GM23338 (cell line): ENCODE data around the gene SMURF1.

Experiments
- EZH2 ChIP-seq: fragments of 200-600 bp; sonication (generic); IDR thresholded peaks from one replicate; pipeline ENCODE4 v1.8.0; 2017; ENCODE audit warnings: antibody characterized with exemption, mild to moderate bottlenecking, low read depth; ENCODE audit not compliant: unreplicated experiment
- EZH2phosphoT487 ChIP-seq: fragments of 200-600 bp; sonication (generic); IDR thresholded peaks from one replicate; pipeline ENCODE4 v1.8.1; 2018; ENCODE audit warnings: antibody characterized with exemption; ENCODE audit not compliant: unreplicated experiment
- JUNB ChIP-seq: IDR thresholded peaks from one replicate; pipeline ENCODE4 v1.6.1; 2016; ENCODE audit warnings: antibody characterized with exemption; ENCODE audit not compliant: unreplicated experiment
- NANOG ChIP-seq: IDR thresholded peaks from 2 replicates; pipeline ENCODE4 v1.6.1; 2016; ENCODE audit warnings: antibody characterized with exemption, borderline replicate concordance
- POLR2AphosphoS5 ChIP-seq: IDR thresholded peaks from 2 replicates; pipeline ENCODE4 v1.6.1; 2016; ENCODE audit warnings: antibody characterized with exemption, low read depth
- TF ChIP-seq, protein P1 (sequence below), 2 experiments: fragments of 200-600 bp in 1 of 2; sonication (generic) in 1 of 2; conservative IDR thresholded peaks; 2 replicates each; pipeline versions ENCODE4 v1.5.1 to v1.6.1; 2016 to 2017; ENCODE audit warnings: antibody characterized with exemption in 2 of 2, low read depth in 2 of 2, mild to moderate bottlenecking in 2 of 2, moderate library complexity in 1 of 2
- TF ChIP-seq, protein P2 (sequence below): fragments of 250-450 bp; sonication (Bioruptor Pico); IDR thresholded peaks from 2 replicates; pipeline ENCODE4 v1.5.0; 2020; ENCODE audit warnings: mild to moderate bottlenecking, moderate library complexity
- TF ChIP-seq, protein P3 (sequence below): IDR thresholded peaks from one replicate; pipeline ENCODE4 v1.6.1; 2018; ENCODE audit warnings: antibody characterized with exemption; ENCODE audit not compliant: unreplicated experiment

DNA sequence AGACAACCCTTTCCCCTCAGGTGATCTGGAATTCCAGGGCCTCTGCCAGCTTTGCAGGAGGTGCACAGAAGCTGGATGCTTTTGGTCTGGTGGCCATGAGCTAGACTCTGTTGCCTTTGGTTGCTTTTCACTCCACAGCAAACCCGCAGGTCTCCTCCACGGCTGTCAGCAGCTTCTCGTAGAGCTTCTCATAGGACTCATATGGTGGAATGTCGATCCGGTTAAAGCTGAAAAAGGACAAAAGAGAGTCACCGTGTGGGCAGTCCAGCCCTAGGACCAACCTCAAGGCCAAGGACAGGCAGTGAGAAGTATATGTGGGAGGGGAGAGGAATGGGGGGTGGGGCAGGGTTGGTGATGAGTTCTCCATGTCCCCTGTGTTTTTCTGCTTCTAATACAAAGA, 113.5 kb downstream of the SMURF1 start:
- TF ChIP-seq, protein P1, sequence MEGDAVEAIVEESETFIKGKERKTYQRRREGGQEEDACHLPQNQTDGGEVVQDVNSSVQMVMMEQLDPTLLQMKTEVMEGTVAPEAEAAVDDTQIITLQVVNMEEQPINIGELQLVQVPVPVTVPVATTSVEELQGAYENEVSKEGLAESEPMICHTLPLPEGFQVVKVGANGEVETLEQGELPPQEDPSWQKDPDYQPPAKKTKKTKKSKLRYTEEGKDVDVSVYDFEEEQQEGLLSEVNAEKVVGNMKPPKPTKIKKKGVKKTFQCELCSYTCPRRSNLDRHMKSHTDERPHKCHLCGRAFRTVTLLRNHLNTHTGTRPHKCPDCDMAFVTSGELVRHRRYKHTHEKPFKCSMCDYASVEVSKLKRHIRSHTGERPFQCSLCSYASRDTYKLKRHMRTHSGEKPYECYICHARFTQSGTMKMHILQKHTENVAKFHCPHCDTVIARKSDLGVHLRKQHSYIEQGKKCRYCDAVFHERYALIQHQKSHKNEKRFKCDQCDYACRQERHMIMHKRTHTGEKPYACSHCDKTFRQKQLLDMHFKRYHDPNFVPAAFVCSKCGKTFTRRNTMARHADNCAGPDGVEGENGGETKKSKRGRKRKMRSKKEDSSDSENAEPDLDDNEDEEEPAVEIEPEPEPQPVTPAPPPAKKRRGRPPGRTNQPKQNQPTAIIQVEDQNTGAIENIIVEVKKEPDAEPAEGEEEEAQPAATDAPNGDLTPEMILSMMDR (conservative IDR thresholded peaks at IDR 0.05; ENCODE audit: low read depth in 2 of 2) = no peak
- no peak for TF ChIP-seq JUNB
- TF ChIP-seq, protein P2, sequence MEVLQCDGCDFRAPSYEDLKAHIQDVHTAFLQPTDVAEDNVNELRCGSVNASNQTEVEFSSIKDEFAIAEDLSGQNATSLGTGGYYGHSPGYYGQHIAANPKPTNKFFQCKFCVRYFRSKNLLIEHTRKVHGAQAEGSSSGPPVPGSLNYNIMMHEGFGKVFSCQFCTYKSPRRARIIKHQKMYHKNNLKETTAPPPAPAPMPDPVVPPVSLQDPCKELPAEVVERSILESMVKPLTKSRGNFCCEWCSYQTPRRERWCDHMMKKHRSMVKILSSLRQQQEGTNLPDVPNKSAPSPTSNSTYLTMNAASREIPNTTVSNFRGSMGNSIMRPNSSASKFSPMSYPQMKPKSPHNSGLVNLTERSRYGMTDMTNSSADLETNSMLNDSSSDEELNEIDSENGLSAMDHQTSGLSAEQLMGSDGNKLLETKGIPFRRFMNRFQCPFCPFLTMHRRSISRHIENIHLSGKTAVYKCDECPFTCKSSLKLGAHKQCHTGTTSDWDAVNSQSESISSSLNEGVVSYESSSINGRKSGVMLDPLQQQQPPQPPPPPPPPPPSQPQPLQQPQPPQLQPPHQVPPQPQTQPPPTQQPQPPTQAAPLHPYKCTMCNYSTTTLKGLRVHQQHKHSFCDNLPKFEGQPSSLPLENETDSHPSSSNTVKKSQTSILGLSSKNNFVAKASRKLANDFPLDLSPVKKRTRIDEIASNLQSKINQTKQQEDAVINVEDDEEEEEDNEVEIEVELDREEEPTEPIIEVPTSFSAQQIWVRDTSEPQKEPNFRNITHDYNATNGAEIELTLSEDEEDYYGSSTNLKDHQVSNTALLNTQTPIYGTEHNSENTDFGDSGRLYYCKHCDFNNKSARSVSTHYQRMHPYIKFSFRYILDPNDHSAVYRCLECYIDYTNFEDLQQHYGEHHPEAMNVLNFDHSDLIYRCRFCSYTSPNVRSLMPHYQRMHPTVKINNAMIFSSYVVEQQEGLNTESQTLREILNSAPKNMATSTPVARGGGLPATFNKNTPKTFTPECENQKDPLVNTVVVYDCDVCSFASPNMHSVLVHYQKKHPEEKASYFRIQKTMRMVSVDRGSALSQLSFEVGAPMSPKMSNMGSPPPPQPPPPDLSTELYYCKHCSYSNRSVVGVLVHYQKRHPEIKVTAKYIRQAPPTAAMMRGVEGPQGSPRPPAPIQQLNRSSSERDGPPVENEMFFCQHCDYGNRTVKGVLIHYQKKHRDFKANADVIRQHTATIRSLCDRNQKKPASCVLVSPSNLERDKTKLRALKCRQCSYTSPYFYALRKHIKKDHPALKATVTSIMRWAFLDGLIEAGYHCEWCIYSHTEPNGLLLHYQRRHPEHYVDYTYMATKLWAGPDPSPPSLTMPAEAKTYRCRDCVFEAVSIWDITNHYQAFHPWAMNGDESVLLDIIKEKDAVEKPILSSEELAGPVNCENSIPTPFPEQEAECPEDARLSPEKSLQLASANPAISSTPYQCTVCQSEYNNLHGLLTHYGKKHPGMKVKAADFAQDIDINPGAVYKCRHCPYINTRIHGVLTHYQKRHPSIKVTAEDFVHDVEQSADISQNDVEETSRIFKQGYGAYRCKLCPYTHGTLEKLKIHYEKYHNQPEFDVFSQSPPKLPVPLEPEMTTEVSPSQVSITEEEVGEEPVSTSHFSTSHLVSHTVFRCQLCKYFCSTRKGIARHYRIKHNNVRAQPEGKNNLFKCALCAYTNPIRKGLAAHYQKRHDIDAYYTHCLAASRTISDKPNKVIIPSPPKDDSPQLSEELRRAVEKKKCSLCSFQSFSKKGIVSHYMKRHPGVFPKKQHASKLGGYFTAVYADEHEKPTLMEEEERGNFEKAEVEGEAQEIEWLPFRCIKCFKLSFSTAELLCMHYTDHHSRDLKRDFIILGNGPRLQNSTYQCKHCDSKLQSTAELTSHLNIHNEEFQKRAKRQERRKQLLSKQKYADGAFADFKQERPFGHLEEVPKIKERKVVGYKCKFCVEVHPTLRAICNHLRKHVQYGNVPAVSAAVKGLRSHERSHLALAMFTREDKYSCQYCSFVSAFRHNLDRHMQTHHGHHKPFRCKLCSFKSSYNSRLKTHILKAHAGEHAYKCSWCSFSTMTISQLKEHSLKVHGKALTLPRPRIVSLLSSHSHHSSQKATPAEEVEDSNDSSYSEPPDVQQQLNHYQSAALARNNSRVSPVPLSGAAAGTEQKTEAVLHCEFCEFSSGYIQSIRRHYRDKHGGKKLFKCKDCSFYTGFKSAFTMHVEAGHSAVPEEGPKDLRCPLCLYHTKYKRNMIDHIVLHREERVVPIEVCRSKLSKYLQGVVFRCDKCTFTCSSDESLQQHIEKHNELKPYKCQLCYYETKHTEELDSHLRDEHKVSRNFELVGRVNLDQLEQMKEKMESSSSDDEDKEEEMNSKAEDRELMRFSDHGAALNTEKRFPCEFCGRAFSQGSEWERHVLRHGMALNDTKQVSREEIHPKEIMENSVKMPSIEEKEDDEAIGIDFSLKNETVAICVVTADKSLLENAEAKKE (CRISPR knock-in tag) = no peak
- TF ChIP-seq EZH2phosphoT487 = no peak
- no peak for TF ChIP-seq EZH2
- no peak for TF ChIP-seq POLR2AphosphoS5
- TF ChIP-seq, protein P3, sequence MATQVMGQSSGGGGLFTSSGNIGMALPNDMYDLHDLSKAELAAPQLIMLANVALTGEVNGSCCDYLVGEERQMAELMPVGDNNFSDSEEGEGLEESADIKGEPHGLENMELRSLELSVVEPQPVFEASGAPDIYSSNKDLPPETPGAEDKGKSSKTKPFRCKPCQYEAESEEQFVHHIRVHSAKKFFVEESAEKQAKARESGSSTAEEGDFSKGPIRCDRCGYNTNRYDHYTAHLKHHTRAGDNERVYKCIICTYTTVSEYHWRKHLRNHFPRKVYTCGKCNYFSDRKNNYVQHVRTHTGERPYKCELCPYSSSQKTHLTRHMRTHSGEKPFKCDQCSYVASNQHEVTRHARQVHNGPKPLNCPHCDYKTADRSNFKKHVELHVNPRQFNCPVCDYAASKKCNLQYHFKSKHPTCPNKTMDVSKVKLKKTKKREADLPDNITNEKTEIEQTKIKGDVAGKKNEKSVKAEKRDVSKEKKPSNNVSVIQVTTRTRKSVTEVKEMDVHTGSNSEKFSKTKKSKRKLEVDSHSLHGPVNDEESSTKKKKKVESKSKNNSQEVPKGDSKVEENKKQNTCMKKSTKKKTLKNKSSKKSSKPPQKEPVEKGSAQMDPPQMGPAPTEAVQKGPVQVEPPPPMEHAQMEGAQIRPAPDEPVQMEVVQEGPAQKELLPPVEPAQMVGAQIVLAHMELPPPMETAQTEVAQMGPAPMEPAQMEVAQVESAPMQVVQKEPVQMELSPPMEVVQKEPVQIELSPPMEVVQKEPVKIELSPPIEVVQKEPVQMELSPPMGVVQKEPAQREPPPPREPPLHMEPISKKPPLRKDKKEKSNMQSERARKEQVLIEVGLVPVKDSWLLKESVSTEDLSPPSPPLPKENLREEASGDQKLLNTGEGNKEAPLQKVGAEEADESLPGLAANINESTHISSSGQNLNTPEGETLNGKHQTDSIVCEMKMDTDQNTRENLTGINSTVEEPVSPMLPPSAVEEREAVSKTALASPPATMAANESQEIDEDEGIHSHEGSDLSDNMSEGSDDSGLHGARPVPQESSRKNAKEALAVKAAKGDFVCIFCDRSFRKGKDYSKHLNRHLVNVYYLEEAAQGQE = no peak
- no peak for TF ChIP-seq NANOG
